Measurements from ENCODE around the gene SYMPK. TPM values are rescaled to one million over a fixed set of nuclear protein-coding genes. Genes with fewer than 3 reads are reported as not detected.

The SYMPK gene
- total RNA-seq, 1 donor from 2014 or later: 58.0 TPM

GRCh38 chr19:45768655-45768983, 94.3 kb downstream of the SYMPK start:
- DNase-seq (ENCODE audit: extremely low read depth, low read depth, low spot score): no peak

- no peak for DNase-seq (ENCODE audit: extremely low read depth, low read depth, low spot score)
These were observed 94.9 kb downstream of the SYMPK start for GRCh38 chr19:45767881-45768654.

- DNase-seq (ENCODE audit: extremely low read depth, low read depth, low spot score): no peak
These were observed 95.5 kb downstream of the SYMPK start for GRCh38 chr19:45767410-45767880.

GRCh38 chr19:45766869-45767346, 96.0 kb downstream of the SYMPK start:
- no peak for DNase-seq (ENCODE audit: extremely low read depth, low read depth, low spot score)

- DNase-seq (ENCODE audit: extremely low read depth, low read depth, low spot score): no peak
These were observed 96.6 kb downstream of the SYMPK start for GRCh38 chr19:45766296-45766868.

- DNase-seq (ENCODE audit: extremely low read depth, low read depth, low spot score): no peak
These were observed 97.1 kb downstream of the SYMPK start for GRCh38 chr19:45765702-45766295.

Other genes starting within 250 kb of the SYMPK start
- 19.3 and 26.6 TPM in 2 replicates for gene EML2, start 223.8 kb downstream of the SYMPK start, total RNA-seq
- 0.76 TPM in 1 of 2 replicates, not detected in the other for gene GIPR, start 194.9 kb downstream of the SYMPK start, total RNA-seq
- gene SNRPD2, start 171.2 kb downstream of the SYMPK start, total RNA-seq: 221 and 278 TPM in 2 replicates
- gene QPCTL, start 170.5 kb downstream of the SYMPK start, total RNA-seq: 17.4 and 25.0 TPM in 2 replicates
- 12.3 and 18.6 TPM in 2 replicates for gene FBXO46, start 132.3 kb downstream of the SYMPK start, total RNA-seq
- not detected in 2 replicates for gene MEIOSIN, start 129.7 kb downstream of the SYMPK start, total RNA-seq
- 9.9 and 15.5 TPM in 2 replicates for gene SIX5, start 93.9 kb downstream of the SYMPK start, total RNA-seq
- gene DMPK, start 80.7 kb downstream of the SYMPK start, total RNA-seq: 23.4 and 40.2 TPM in 2 replicates
- 51.2 and 62.6 TPM in 2 replicates for gene DMWD, start 70.3 kb downstream of the SYMPK start, total RNA-seq
- gene RSPH6A, start 47.8 kb downstream of the SYMPK start, total RNA-seq: not detected in 2 replicates
- gene FOXA3, start 1.2 kb upstream of the SYMPK start, total RNA-seq: not detected in 2 replicates
- gene IRF2BP1, start 23.0 kb upstream of the SYMPK start, total RNA-seq: 27.1 and 32.3 TPM in 2 replicates
- gene MYPOP, start 39.5 kb upstream of the SYMPK start, total RNA-seq: 6.0 and 7.4 TPM in 2 replicates
- not detected in 2 replicates for gene NANOS2, start 51.6 kb upstream of the SYMPK start, total RNA-seq
- gene NOVA2, start 110.7 kb upstream of the SYMPK start, total RNA-seq: 11.8 and 23.2 TPM in 2 replicates
- gene CCDC61, start 132.3 kb upstream of the SYMPK start, total RNA-seq: 11.8 and 12.0 TPM in 2 replicates
- not detected in 2 replicates for gene PGLYRP1, start 159.9 kb upstream of the SYMPK start, total RNA-seq
- not detected in 2 replicates for gene IGFL4, start 177.9 kb upstream of the SYMPK start, total RNA-seq